GM18867 (cell line): ENCODE measurements around the gene PITPNC1.
"Not testable (repeated sequence)": the region's sequence is repeated elsewhere in the genome, so short reads cannot be mapped to it uniquely, and the experiment has no call there.

Source experiments
- ATAC-seq: cut with Tn5 transposase; IDR thresholded peaks from one replicate; pipeline ENCODE4 v1.9.1; 2021; ENCODE audit warnings: mild to moderate bottlenecking, moderate library complexity; ENCODE audit not compliant: unreplicated experiment

The PITPNC1 gene

GRCh38 chr17:67666028-67666427 is 288.9 kb downstream of the PITPNC1 start:
- no peak for ATAC-seq

- no peak for ATAC-seq
Observed at GRCh38 chr17:67666710-67667109, 289.6 kb downstream of the PITPNC1 start.

GRCh38 chr17:67671493-67671892 is 294.4 kb downstream of the PITPNC1 start:
- no peak for ATAC-seq

- no peak for ATAC-seq
Observed at GRCh38 chr17:67672592-67673335, 295.7 kb downstream of the PITPNC1 start.

GRCh38 chr17:67675481-67675880 is 298.4 kb downstream of the PITPNC1 start:
- no peak for ATAC-seq

- no peak for ATAC-seq
Observed at GRCh38 chr17:67676305-67676704, 299.2 kb downstream of the PITPNC1 start.

GRCh38 chr17:67678414-67678813 is 301.3 kb downstream of the PITPNC1 start:
- no peak for ATAC-seq

GRCh38 chr17:67679225-67679624 is 302.1 kb downstream of the PITPNC1 start:
- no peak for ATAC-seq

- ATAC-seq: no peak
Observed at GRCh38 chr17:67679721-67680120, 302.6 kb downstream of the PITPNC1 start.

GRCh38 chr17:67680445-67681224 is 303.6 kb downstream of the PITPNC1 start:
- no peak for ATAC-seq

- ATAC-seq: no peak
Observed at GRCh38 chr17:67682196-67682595, 305.1 kb downstream of the PITPNC1 start.

- no peak for ATAC-seq
Observed at GRCh38 chr17:67685351-67685750, 308.3 kb downstream of the PITPNC1 start.

GRCh38 chr17:67686241-67686640 is 309.2 kb downstream of the PITPNC1 start:
- ATAC-seq: no peak

GRCh38 chr17:67687511-67687910 is 310.4 kb downstream of the PITPNC1 start:
- ATAC-seq: no peak

GRCh38 chr17:67689534-67690177 is 312.6 kb downstream of the PITPNC1 start:
- ATAC-seq: no peak

GRCh38 chr17:67693811-67694210 is 316.7 kb downstream of the PITPNC1 start:
- no peak for ATAC-seq

GRCh38 chr17:67696347-67696746 is 319.3 kb downstream of the PITPNC1 start:
- ATAC-seq: no peak

- no peak for ATAC-seq
Observed at GRCh38 chr17:67696853-67697498, 319.9 kb downstream of the PITPNC1 start.

GRCh38 chr17:67700037-67700724 is 323.1 kb downstream of the PITPNC1 start:
- ATAC-seq: no peak

- ATAC-seq: no peak
Observed at GRCh38 chr17:67700725-67701119, 323.6 kb downstream of the PITPNC1 start.

- ATAC-seq: not testable (repeated sequence)
Observed at GRCh38 chr17:67702861-67703260, 325.8 kb downstream of the PITPNC1 start.
